Mesothelial cell of epicardium (in vitro differentiated cells): Measurements from ENCODE around the gene CEACAM7. TPM values are rescaled to one million over a fixed set of nuclear protein-coding genes. Genes with fewer than 3 reads are reported as not detected.

Experiments
- DNase-seq, 2 experiments: peaks; one replicate each; pipeline ENCODE4 v3.0.0; 2021; ENCODE audit warnings: low spot score in 2 of 2; ENCODE audit not compliant: unreplicated experiment in 2 of 2
- H3K27ac Mint-ChIP-seq: 2 replicates; pipeline ENCODE4 v1.8.0; 2021; ENCODE audit warnings: mixed read lengths
- H3K27me3 Mint-ChIP-seq: 2 replicates; pipeline ENCODE4 v1.8.0; 2021; ENCODE audit warnings: low read depth, mixed read lengths
- H3K36me3 Mint-ChIP-seq: 2 replicates; pipeline ENCODE4 v1.8.0; 2021; ENCODE audit warnings: mixed read lengths
- H3K4me1 Mint-ChIP-seq: 2 replicates; pipeline ENCODE4 v1.8.0; 2021; ENCODE audit warnings: mixed read lengths
- H3K4me3 Mint-ChIP-seq: 2 replicates; pipeline ENCODE4 v1.8.0; 2021; ENCODE audit warnings: mild to moderate bottlenecking, moderate library complexity, mixed read lengths
- H3K9me3 Mint-ChIP-seq: 2 replicates; pipeline ENCODE4 v1.8.0; 2021; ENCODE audit warnings: mixed read lengths
- CTCF ChIP-seq: fragments of 200-600 bp; sonication (generic); IDR thresholded peaks from one replicate; pipeline ENCODE4 v1.5.0; 2021; ENCODE audit warnings: antibody characterized with exemption; ENCODE audit not compliant: unreplicated experiment
- total RNA-seq: library from RNA; stranded (reverse); gene quantifications from 3 replicates; pipeline ENCODE4 v1.2.1, GENCODE V29; 2021

Gene CEACAM7
- total RNA-seq, 1 donor from 2014 or later, result not detected

DNA sequence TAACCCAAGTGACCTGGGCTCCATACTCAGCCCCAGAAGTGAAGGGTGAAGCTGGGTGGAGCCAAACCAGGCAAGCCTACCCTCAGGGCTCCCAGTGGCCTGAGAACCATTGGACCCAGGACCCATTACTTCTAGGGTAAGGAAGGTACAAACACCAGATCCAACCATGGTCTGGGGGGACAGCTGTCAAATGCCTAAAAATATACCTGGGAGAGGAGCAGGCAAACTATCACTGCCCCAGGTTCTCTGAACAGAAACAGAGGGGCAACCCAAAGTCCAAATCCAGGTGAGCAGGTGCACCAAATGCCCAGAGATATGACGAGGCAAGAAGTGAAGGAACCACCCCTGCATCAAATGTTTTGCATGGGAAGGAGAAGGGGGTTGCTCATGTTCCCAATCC is 6.1 kb upstream of the CEACAM7 start:
- no peaks in the 10 kb centered on the region for H3K4me1 Mint-ChIP-seq
- no peaks in the 10 kb centered on the region for H3K27me3 Mint-ChIP-seq
- peaks cover 7% of the 10 kb centered on the region for H3K36me3 Mint-ChIP-seq
- peaks cover 59% of the 10 kb centered on the region for H3K9me3 Mint-ChIP-seq
- no peak for DNase-seq
- TF ChIP-seq CTCF, result no peak
- H3K4me3 Mint-ChIP-seq, result no peak overlapping the region
- H3K27ac Mint-ChIP-seq, result no peak overlapping the region

DNA sequence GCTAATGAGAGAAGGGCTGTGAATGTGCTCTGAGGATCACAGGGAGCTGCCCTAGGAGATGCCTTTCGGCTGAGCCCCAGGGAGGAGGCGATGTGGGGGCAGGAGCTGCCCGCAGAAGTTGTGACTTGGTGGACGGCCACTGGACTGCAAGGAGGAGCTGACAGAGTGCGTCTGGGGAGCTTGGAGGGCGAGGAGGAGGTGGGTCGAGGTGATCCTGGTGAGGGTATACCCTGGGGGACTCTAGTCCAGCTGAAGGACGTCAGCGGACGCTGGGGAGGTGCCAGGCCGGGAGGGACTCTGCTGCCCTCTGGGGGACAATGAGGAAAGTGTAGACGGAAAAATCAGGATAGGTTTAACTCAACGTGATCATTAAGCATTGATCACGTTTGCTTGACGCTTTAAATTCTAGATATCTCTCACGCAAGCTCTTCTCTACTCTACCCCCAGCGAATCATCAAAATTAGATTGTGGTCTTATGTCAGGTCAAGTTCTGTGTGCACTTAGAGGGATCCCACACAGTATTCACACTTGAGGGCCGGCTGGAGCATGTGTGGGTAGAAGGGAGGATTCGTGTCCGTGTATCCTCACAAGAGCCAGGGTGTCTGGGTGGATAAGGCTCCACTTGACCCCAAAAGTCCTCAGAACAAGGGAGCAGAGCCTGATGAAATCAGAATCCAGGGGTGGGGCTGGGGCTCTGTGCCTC is 3.3 kb upstream of the CEACAM7 start:
- Mint-ChIP-seq H3K27ac (no peak overlapping the region), H3K36me3 (peaks cover 3% of the 10 kb centered on the region), H3K27me3 (no peaks in the 10 kb centered on the region), H3K9me3 (peaks cover 52% of the 10 kb centered on the region), H3K4me3 (no peak overlapping the region), H3K4me1 (no peaks in the 10 kb centered on the region)
- no peak for TF ChIP-seq CTCF
- no peak for DNase-seq

DNA sequence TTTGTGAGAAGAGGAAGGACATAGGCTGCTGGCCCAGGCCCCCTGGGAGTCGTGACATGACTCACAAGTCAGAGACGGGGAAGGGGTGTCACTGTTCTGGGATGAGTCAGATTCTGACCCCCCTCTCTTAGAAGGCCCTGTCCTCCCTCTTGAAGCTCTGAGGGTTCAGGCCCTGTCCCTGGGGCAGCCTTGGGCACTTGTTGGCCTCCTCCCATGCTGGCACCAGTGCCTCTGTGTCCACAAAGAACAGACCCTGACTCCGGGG is 2.7 kb upstream of the CEACAM7 start:
- DNase-seq, result no peak
- TF ChIP-seq CTCF, result no peak
- H3K9me3 Mint-ChIP-seq, result peaks cover 50% of the 10 kb centered on the region
- H3K36me3 Mint-ChIP-seq, result peaks cover 3% of the 10 kb centered on the region
- no peaks in the 10 kb centered on the region for H3K27me3 Mint-ChIP-seq
- no peak overlapping the region for H3K4me3 Mint-ChIP-seq
- no peaks in the 10 kb centered on the region for H3K4me1 Mint-ChIP-seq
- no peak overlapping the region for H3K27ac Mint-ChIP-seq

DNA sequence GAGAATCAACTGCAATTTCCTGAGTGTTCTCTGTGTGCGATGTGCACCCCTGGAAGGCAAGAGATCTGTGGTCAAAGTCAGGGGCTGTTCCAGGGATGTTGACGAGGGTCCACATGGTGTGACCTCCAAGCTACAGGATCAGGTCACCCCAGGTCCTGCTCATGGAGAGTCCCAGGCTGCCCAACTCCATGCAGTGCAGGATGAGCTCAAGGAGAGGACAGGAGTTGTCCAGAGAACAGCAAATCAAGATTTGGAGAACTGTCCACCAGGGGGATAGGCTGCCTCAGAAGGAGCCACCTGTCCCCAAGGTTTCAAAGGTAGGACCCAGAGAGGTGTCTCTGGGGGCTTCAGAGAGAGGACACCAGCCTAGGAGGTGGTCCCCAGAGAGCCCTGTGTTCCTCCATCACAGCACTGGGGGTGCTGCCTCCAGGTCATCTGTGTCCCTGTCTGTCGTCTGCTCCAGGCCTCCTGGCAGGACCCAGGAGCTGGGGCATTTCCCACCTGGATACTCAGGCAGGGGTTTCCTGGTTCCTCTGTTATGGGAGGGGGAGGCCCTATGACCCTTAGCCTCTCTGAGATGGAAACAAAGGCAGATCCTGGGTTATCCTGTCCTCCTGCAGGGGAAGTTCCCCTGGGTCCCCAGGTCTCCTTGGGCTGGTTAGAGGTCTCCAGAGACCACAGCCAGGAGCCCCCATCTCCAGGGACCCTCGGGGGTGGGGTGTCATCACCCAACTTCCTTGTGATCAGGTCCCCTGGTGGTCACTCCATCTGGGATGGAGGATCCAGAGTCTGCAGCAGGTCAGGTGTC is 2.1 kb upstream of the CEACAM7 start:
- DNase-seq, result no peak
- peaks cover 48% of the 10 kb centered on the region for H3K9me3 Mint-ChIP-seq
- H3K27ac Mint-ChIP-seq, result no peak overlapping the region
- no peaks in the 10 kb centered on the region for H3K27me3 Mint-ChIP-seq
- no peak overlapping the region for H3K4me3 Mint-ChIP-seq
- H3K4me1 Mint-ChIP-seq, result no peaks in the 10 kb centered on the region
- H3K36me3 Mint-ChIP-seq, result peaks cover 3% of the 10 kb centered on the region
- TF ChIP-seq CTCF, result no peak

- H3K36me3 Mint-ChIP-seq, result peaks cover 5% of the 10 kb centered on the region
- H3K4me1 Mint-ChIP-seq, result no peaks in the 10 kb centered on the region
- H3K9me3 Mint-ChIP-seq, result peaks cover 58% of the 10 kb centered on the region
Measured at GRCh38 chr19:41688687-41689086, 617 bp upstream of the CEACAM7 start.

More at GRCh38 chr19:41688687-41689086, 617 bp upstream of the CEACAM7 start:
- no peaks in the 10 kb centered on the region for H3K27me3 Mint-ChIP-seq
- no peak for DNase-seq
- H3K4me3 Mint-ChIP-seq, result no peak overlapping the region
- no peak for TF ChIP-seq CTCF
- no peak overlapping the region for H3K27ac Mint-ChIP-seq
